HCT116 (cell line): ENCODE results near the gene GRAMD1C. TPM values are rescaled to one million over a fixed set of nuclear protein-coding genes. Genes with fewer than 3 reads are reported as not detected.

Experiments used
- ATAC-seq: fragments of 200-7000 bp; cut with Tn5 transposase; 2 replicates; pipeline ENCODE4 v1.9.1; 2020; ENCODE audit warnings: mild to moderate bottlenecking, moderate library complexity
- BruUV-seq: library from RNA; stranded (reverse); fragments of 400-500 nt; replicated peaks from 2 replicates; lab custom pipeline; 2021; lab: Mats Ljungman, UMichigan
- CTCF ChIA-PET: fragments of 300-600 bp; sonication (Branson Sonifier 250); formaldehyde crosslinking; loops from one replicate; lab custom pipeline; 2021; ENCODE audit warnings: antibody characterized with exemption; lab: Charles Lee
- POLR2A ChIA-PET: fragments of 300-600, 350-600 bp; sonication (Branson Sonifier 250); formaldehyde crosslinking; loops from one replicate; lab custom pipeline; 2021; ENCODE audit warnings: antibody characterized with exemption; lab: Charles Lee
- RAD21 ChIA-PET, 2 experiments: fragments of 300-600 bp; sonication (Branson Sonifier 250); formaldehyde crosslinking; loops; one replicate each; lab custom pipeline; 2023; ENCODE audit warnings: low total read pairs in 2 of 2; ENCODE audit not compliant: uncharacterized antibody in 2 of 2, unreplicated experiment in 2 of 2, low non-redundant PET in 1 of 2; lab: Charles Lee
- DNase-seq: peaks from one replicate; pipeline ENCODE4 v3.0.0-alpha.2; 2010; ENCODE audit warnings: low read depth, low spot score
- H2AFZ ChIP-seq: fragments of 200-600 bp; shearing (Covaris generic), sonication (generic); 2 replicates; pipeline ENCODE4 v1.6.1; 2017; ENCODE audit warnings: low read depth, mixed run types, mixed read lengths, antibody characterized with exemption, low read length; ENCODE audit not compliant: poor library complexity, severe bottlenecking
- H3K27ac ChIP-seq: 2 replicates; pipeline ENCODE4 v1.5.1; 2012; ENCODE audit warnings: low read depth, low read length
- H3K27me3 ChIP-seq: fragments of 200-600 bp; sonication (generic); 2 replicates; pipeline ENCODE4 v1.6.1; 2016; ENCODE audit warnings: mixed run types, low read length, mixed read lengths; ENCODE audit not compliant: insufficient read depth
- H3K36me3 ChIP-seq, 2 experiments: fragments of 200-500 bp in 1 of 2; fragments of 200-600 bp in 1 of 2; sonication (Bioruptor generic) in 1 of 2; sonication (generic) in 1 of 2; 2 replicates each; pipeline versions ENCODE4 v1.5.1 to v1.6.1; 2014 to 2016; ENCODE audit warnings: low read length in 2 of 2, inconsistent platforms in 1 of 2, mixed read lengths in 1 of 2, mixed run types in 1 of 2; ENCODE audit not compliant: insufficient read depth in 2 of 2, control insufficient read depth in 1 of 2
- H3K4me1 ChIP-seq, 2 experiments: fragments of 200-600 bp in 1 of 2; sonication (generic) in 1 of 2; 2 replicates each; pipeline versions ENCODE4 v1.5.1 to v1.6.1; 2012 to 2017; ENCODE audit warnings: low read length in 2 of 2, inconsistent platforms in 1 of 2, mild to moderate bottlenecking in 1 of 2, mixed read lengths in 1 of 2, mixed run types in 1 of 2, moderate library complexity in 1 of 2; ENCODE audit not compliant: insufficient read depth in 2 of 2, control insufficient read depth in 1 of 2
- H3K4me2 ChIP-seq: fragments of 200-600 bp; sonication (generic); 2 replicates; pipeline ENCODE4 v1.6.1; 2017; ENCODE audit warnings: mixed run types, low read length, mixed read lengths
- H3K4me3 ChIP-seq, 2 experiments: fragments of 200-600 bp in 1 of 2; sonication (generic) in 1 of 2; replicated peaks in 1 of 2; 2 replicates each; pipeline ENCODE4 v1.5.1; 2011 to 2016; ENCODE audit warnings: low read length in 2 of 2, control low read depth in 1 of 2, low read depth in 1 of 2, mild to moderate bottlenecking in 1 of 2, mixed read lengths in 1 of 2, mixed run types in 1 of 2
- H3K79me2 ChIP-seq: fragments of 200-600 bp; sonication (generic); 2 replicates; pipeline ENCODE4 v1.6.1; 2017; ENCODE audit warnings: mild to moderate bottlenecking, mixed run types, low read length, moderate library complexity, mixed read lengths; ENCODE audit not compliant: insufficient read depth
- H3K9ac ChIP-seq: fragments of 200-600 bp; sonication (generic); 2 replicates; pipeline ENCODE4 v1.6.1; 2016; ENCODE audit warnings: low read length, mixed read lengths
- H3K9me2 ChIP-seq: fragments of 200-600 bp; sonication (generic), shearing (Covaris generic); 2 replicates; pipeline ENCODE4 v1.6.1; 2017; ENCODE audit warnings: mixed run types, mild to moderate bottlenecking, moderate library complexity; ENCODE audit not compliant: insufficient read depth
- H3K9me3 ChIP-seq, 2 experiments: fragments of 200-500 bp in 1 of 2; fragments of 200-600 bp in 1 of 2; sonication (Bioruptor generic) in 1 of 2; sonication (generic) in 1 of 2; 2 replicates each; pipeline ENCODE4 v1.6.1; 2014 to 2017; ENCODE audit warnings: low read length in 2 of 2, mixed read lengths in 2 of 2, inconsistent platforms in 1 of 2, low read depth in 1 of 2, mild to moderate bottlenecking in 1 of 2, mixed run types in 1 of 2, moderate library complexity in 1 of 2; ENCODE audit not compliant: control insufficient read depth in 1 of 2, insufficient read depth in 1 of 2
- H4K20me1 ChIP-seq: fragments of 200-600 bp; sonication (generic), shearing (Covaris generic); 2 replicates; pipeline ENCODE4 v1.6.1; 2017; ENCODE audit warnings: mixed run types, mild to moderate bottlenecking, moderate library complexity; ENCODE audit not compliant: insufficient read depth
- ATF3 ChIP-seq: IDR thresholded peaks from 2 replicates; pipeline ENCODE4 v1.6.1; 2012
- CBX3 ChIP-seq: IDR thresholded peaks from 2 replicates; pipeline ENCODE4 v1.6.1; 2012; ENCODE audit warnings: low read depth
- CEBPB ChIP-seq: IDR thresholded peaks from 2 replicates; pipeline ENCODE4 v1.6.1; 2012; ENCODE audit warnings: low read depth
- ELF1 ChIP-seq: IDR thresholded peaks from 2 replicates; pipeline ENCODE4 v1.6.1; 2012; ENCODE audit warnings: low read depth, borderline replicate concordance
- EZH2 ChIP-seq: fragments of 200-600 bp; sonication (generic); IDR thresholded peaks from 2 replicates; pipeline ENCODE4 v1.6.1; 2017; ENCODE audit warnings: antibody characterized with exemption, mixed run types
- FOSL1 ChIP-seq: IDR thresholded peaks from 2 replicates; pipeline ENCODE4 v1.6.1; 2012; ENCODE audit warnings: low read depth
- MAX ChIP-seq: IDR thresholded peaks from 2 replicates; pipeline ENCODE4 v1.6.1; 2012
- POLR2AphosphoS5 ChIP-seq: IDR thresholded peaks from 2 replicates; pipeline ENCODE4 v1.6.1; 2011; ENCODE audit warnings: mild to moderate bottlenecking, low read depth, low read length, moderate library complexity
- REST ChIP-seq: IDR thresholded peaks from 2 replicates; pipeline ENCODE4 v1.6.1; 2012; ENCODE audit warnings: low read depth
- SIN3A ChIP-seq: IDR thresholded peaks from 2 replicates; pipeline ENCODE4 v1.6.1; 2012; ENCODE audit warnings: low read depth
- SP1 ChIP-seq: IDR thresholded peaks from 2 replicates; pipeline ENCODE4 v1.6.1; 2012; ENCODE audit warnings: low read depth
- SRF ChIP-seq: IDR thresholded peaks from 2 replicates; pipeline ENCODE4 v1.6.1; 2012; ENCODE audit warnings: low read depth
- intact Hi-C: fragments of 100-400 bp; cut with micrococcal nuclease; formaldehyde crosslinking; loops from 2 replicates; pipeline ENCODE4 v1.10.0; 2022
- total RNA-seq: library from RNA; stranded (reverse); gene quantifications from one replicate; pipeline ENCODE4 v1.2.1, GENCODE V29; 2021; ENCODE audit not compliant: unreplicated experiment

GRAMD1C gene
- total RNA-seq, 1 experiment from 2014 or later = 7.9 TPM

- TF ChIP-seq REST = no peak
- no peak for TF ChIP-seq MAX
- no peak for TF ChIP-seq SIN3A
- no peak for TF ChIP-seq CEBPB
- no peak for TF ChIP-seq EZH2
Observed at GRCh38 chr3:113896930-113897329, 58.3 kb downstream of the GRAMD1C start (continued).

GRCh38 chr3:113897373-113897777 lies 58.8 kb downstream of the GRAMD1C start:
- no peaks in the 10 kb centered on the region for H3K9me2 ChIP-seq
- H3K36me3 ChIP-seq = no peaks in the 10 kb centered on the region
- no peaks in the 10 kb centered on the region for H4K20me1 ChIP-seq
- no peak overlapping the region for H3K27ac ChIP-seq
- POLR2A ChIA-PET = no interaction called here
- no TSS peak for BruUV-seq
- TF ChIP-seq ELF1 (peak; percentile 45; the same call in 1 of the 2 replicates), MAX (peak; percentile 21; the same call in 1 of the 2 replicates), SP1 (peak; percentile 55), ATF3 (no peak), CBX3 (peak; percentile 39; the same call in 1 of the 2 replicates), FOSL1 (no peak), REST (no peak), SRF (no peak), POLR2AphosphoS5 (peak; percentile 57)
- no peaks in the 10 kb centered on the region for H3K9me3 ChIP-seq
- H3K27me3 ChIP-seq = no peaks in the 10 kb centered on the region
- H3K9ac ChIP-seq = no peak overlapping the region
- RAD21 ChIA-PET = no interaction called here
- DNase-seq (peak; percentile 3), ATAC-seq (peak; percentile 70)
- intact Hi-C loops = loop anchor here (1.0 kb wide), 1 partner anchor 160 kb away; no protein-coding TSS in a partner anchor
- CTCF ChIA-PET = interaction anchor here (1.2 to 1.7 kb wide), 2 partner anchors 16 to 161 kb away, joined by 4 to 6 read pairs; no protein-coding TSS in a partner anchor
- peak overlapping the region; percentile 68 for H3K4me2 ChIP-seq
- H2AFZ ChIP-seq = peak overlapping the region; percentile 76
- H3K4me1 ChIP-seq = peaks cover 0 to 10% of the 10 kb centered on the region in 2 experiments; a peak in 2 of 4 replicates
- H3K4me3 ChIP-seq = peak overlapping the region in 1 of 2 experiments; percentile 37; a peak in 2 of 4 replicates
- H3K79me2 ChIP-seq = no peaks in the 10 kb centered on the region
